Prostate gland (tissue), 2 donors: ENCODE results near the gene CHRNA10. TPM values are rescaled to one million over a fixed set of nuclear protein-coding genes. Genes with fewer than 3 reads are reported as not detected.

Source experiments
- DNase-seq: peaks from one replicate; pipeline ENCODE4 v3.0.0-alpha.2; 2019; ENCODE audit warnings: low spot score
- H3K27ac ChIP-seq, 2 donors: fragments of 200-600 bp; sonication (generic); 2 replicates each; pipeline ENCODE4 v1.5.1; 2017 to 2019
- H3K27me3 ChIP-seq: fragments of 200-600 bp; sonication (generic); replicated peaks from 2 replicates; pipeline ENCODE4 v1.5.1; 2019; ENCODE audit not compliant: insufficient read depth
- H3K36me3 ChIP-seq, 2 donors: fragments of 200-600 bp; sonication (generic); 1 replicate in 1 of 2; 2 replicates in 1 of 2; pipeline versions ENCODE4 v1.5.1 to v1.8.1; 2017 to 2019
- H3K4me1 ChIP-seq: fragments of 200-600 bp; sonication (generic); replicated peaks from 2 replicates; pipeline ENCODE4 v1.5.1; 2019
- H3K4me3 ChIP-seq, 2 donors: fragments of 200-600 bp; sonication (generic); 2 replicates each; pipeline ENCODE4 v1.5.1; 2017 to 2019
- H3K9me3 ChIP-seq: fragments of 200-600 bp; sonication (generic); 2 replicates; pipeline ENCODE4 v1.5.1; 2017
- POLR2A ChIP-seq: fragments of 450-650 bp; IDR thresholded peaks from one replicate; pipeline ENCODE4 v1.6.1; 2016; ENCODE audit warnings: antibody characterized with exemption, mild to moderate bottlenecking
- POLR2AphosphoS5 ChIP-seq: sonication (generic); formaldehyde crosslinking; IDR thresholded peaks from one replicate; pipeline ENCODE4 v1.6.1; 2017; ENCODE audit warnings: antibody characterized with exemption
- WGBS: methylation state at CpG from one replicate; pipeline ENCODE4 v1.1.5; 2018; 5-methylcytosine and 5-hydroxymethylcytosine counted together
- intact Hi-C: fragments of 100-400 bp; cut with DNase I; formaldehyde crosslinking; loops from one replicate; pipeline ENCODE4 v1.14.2; 2022
- total RNA-seq, 2 donors: library from RNA; depleted of rRNA; stranded (reverse); fragments of >200 nt; gene quantifications; one replicate each; pipeline ENCODE4 v1.1.0, GENCODE V29; 2016
- TF ChIP-seq, protein P1 (sequence below), 4 experiments: fragments of 200-600 bp in 2 of 4; fragments of 450-650 bp in 2 of 4; sonication (generic) in 2 of 4; IDR thresholded peaks; 1 replicate in 3 of 4; 2 replicates in 1 of 4; pipeline ENCODE4 v1.5.1; 2016 to 2019; ENCODE audit warnings: antibody characterized with exemption in 4 of 4, mild to moderate bottlenecking in 2 of 4, moderate library complexity in 2 of 4

The CHRNA10 gene
- total RNA-seq, 2 donors from 2014 or later, result 0.74 to 0.96 TPM

DNA sequence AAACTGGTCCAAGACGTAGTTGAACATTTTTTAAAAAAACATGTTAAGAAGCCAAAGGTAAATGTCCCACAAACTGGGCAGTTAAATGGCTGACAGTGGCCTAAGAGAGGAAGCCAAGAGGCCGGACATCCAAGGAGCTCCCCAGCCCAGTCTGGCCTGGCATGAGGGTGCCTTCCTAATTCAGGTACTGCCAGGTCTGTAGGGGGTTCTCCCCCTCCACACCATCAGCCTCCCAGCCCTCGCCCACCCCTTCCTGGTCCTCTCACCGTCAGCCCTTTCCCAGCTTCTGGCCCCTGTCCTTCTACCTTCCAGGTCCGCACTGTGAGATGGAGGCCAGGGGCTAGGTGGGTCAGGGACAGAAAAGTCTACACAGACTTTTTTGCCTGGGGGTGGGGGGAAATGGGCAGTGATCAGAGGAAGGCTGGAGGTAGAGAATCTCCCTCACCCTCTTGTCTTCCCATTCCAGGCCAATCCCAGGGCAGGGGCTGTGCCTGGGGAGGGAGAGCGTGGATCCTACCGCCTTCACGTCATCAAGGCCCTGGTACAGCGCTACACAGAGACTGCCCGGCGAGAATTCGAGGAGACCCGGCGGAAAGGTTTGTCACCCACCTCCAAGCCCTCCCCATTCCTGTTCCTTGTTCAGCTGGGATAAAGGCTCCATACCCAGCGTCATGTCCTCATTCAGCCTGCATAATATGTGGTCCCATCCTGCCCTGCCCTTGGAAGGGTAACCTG lies 35.4 kb downstream of the CHRNA10 start:
- Histone ChIP-seq H3K4me3 (no peak overlapping the region), H3K27me3 (no peaks in the 10 kb centered on the region), H3K27ac (no peak overlapping the region), H3K4me1 (no peaks in the 10 kb centered on the region), H3K9me3 (no peaks in the 10 kb centered on the region), H3K36me3 (no peaks in the 10 kb centered on the region)
- intact Hi-C loops, result no loop called here
- TF ChIP-seq, protein P1, sequence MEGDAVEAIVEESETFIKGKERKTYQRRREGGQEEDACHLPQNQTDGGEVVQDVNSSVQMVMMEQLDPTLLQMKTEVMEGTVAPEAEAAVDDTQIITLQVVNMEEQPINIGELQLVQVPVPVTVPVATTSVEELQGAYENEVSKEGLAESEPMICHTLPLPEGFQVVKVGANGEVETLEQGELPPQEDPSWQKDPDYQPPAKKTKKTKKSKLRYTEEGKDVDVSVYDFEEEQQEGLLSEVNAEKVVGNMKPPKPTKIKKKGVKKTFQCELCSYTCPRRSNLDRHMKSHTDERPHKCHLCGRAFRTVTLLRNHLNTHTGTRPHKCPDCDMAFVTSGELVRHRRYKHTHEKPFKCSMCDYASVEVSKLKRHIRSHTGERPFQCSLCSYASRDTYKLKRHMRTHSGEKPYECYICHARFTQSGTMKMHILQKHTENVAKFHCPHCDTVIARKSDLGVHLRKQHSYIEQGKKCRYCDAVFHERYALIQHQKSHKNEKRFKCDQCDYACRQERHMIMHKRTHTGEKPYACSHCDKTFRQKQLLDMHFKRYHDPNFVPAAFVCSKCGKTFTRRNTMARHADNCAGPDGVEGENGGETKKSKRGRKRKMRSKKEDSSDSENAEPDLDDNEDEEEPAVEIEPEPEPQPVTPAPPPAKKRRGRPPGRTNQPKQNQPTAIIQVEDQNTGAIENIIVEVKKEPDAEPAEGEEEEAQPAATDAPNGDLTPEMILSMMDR (IDR thresholded peaks at IDR 0.05), result no peak
- TF ChIP-seq POLR2AphosphoS5 (no peak), POLR2A (no peak)
- no peak for DNase-seq
- WGBS, result 95% methylated on average over 15 of the region's 15 CpGs

DNA sequence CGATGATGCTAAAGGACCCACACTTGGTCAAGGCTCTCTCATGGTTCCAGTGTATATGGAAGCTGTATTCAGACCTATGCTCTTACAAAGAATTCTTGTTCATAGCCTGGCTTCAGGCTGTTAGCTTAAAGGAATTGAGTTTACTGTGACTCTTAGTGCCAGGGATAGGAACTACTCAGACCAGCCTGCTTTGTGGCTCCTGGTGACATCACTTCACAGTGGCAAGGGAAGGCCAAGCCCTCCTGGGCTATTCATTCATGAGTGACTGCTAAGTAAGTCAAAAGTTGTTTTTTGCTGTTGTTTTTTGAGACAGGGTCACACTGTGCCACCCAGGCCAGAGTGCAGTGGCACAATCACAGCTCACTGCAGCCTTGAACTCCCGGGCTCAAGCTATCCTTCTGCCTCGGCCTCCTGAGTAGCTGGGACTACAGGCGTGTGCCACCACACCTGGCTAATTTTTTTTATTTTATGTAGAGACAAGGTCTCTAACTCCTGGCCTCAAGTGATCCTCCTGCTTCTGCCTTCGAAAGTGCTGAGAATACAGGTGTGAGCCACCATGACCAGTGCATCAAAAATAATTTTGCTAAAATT lies 39.0 kb downstream of the CHRNA10 start:
- intact Hi-C loops, result no loop called here
- Histone ChIP-seq H3K36me3 (no peaks in the 10 kb centered on the region), H3K27me3 (no peaks in the 10 kb centered on the region), H3K9me3 (no peaks in the 10 kb centered on the region), H3K27ac (no peak overlapping the region), H3K4me3 (no peak overlapping the region), H3K4me1 (no peaks in the 10 kb centered on the region)
- TF ChIP-seq POLR2AphosphoS5 (no peak), POLR2A (no peak)
- TF ChIP-seq, protein P1 (IDR thresholded peaks at IDR 0.05), result no peak
- WGBS, result 94% methylated on average over 5 of the region's 5 CpGs
- DNase-seq, result no peak

DNA sequence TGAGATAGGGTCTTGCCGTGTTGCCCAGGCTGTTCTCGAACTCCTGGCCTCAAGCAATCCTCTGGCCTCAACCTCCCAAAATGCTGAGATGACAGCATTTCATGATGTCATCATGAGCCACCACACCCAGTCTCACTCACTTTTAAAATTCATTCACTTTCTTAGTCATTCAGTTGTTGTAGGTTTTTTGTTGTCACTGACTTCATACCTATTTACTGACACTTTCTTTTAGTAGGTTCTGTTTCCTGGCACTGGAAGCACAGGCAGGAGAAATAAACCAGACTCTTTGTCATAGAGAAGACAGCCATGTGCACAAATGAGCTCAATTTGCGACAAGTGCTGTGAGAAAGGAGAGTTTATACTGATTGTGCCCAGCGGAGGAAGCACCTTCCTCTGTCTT lies 39.9 kb downstream of the CHRNA10 start:
- no peak for TF ChIP-seq POLR2AphosphoS5
- TF ChIP-seq, protein P1 (IDR thresholded peaks at IDR 0.05), result no peak
- no peak for TF ChIP-seq POLR2A
- Histone ChIP-seq H3K27ac (no peak overlapping the region), H3K27me3 (no peaks in the 10 kb centered on the region), H3K4me1 (no peaks in the 10 kb centered on the region), H3K36me3 (no peaks in the 10 kb centered on the region), H3K9me3 (no peaks in the 10 kb centered on the region), H3K4me3 (no peak overlapping the region)
- 90% methylated on average over 4 of the region's 4 CpGs for WGBS
- DNase-seq, result no peak
- intact Hi-C loops, result no loop called here

DNA sequence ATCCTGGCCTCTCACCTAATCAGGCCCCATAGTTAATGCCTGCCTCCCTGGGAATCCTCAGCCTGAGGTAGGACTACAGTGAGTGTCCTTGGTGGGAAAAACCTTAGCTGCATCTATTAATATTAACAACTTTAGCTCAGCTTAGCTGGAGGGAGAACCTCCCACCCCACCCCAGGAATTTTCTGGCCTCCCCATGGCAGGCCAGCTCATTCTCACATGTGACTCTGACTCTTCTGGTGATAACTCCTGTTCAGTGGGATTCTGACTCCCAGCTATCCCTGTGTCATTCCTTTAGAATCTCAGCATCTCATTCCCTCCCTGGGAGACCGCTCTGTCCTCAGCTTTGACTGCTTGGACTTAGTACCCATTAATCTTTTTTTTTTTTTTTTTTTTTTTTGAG lies 43.9 kb downstream of the CHRNA10 start:
- 90% methylated on average over 1 of the region's 1 CpG for WGBS
- Histone ChIP-seq H3K4me3 (no peak overlapping the region), H3K27me3 (no peaks in the 10 kb centered on the region), H3K27ac (no peak overlapping the region), H3K36me3 (no peaks in the 10 kb centered on the region), H3K9me3 (no peaks in the 10 kb centered on the region), H3K4me1 (no peaks in the 10 kb centered on the region)
- intact Hi-C loops, result no loop called here
- TF ChIP-seq POLR2A (no peak), POLR2AphosphoS5 (no peak)
- TF ChIP-seq, protein P1 (IDR thresholded peaks at IDR 0.05), result no peak
- DNase-seq, result no peak
